CD8-positive, alpha-beta memory T cell (primary cell): ENCODE data around the gene RPS3. TPM values are rescaled to one million over a fixed set of nuclear protein-coding genes. Genes with fewer than 3 reads are reported as not detected.
A peak's percentile ranks its signal among the peaks of the same experiment; 100 is the strongest.
"Not testable (repeated sequence)": the region's sequence is repeated elsewhere in the genome, so short reads cannot be mapped to it uniquely, and the experiment has no call there.

Experiments
- CTCF ChIA-PET: fragments of 350-600 bp; sonication (Branson Sonifier 250); formaldehyde crosslinking; loops from one replicate; lab custom pipeline; 2021; ENCODE audit warnings: antibody characterized with exemption; lab: Charles Lee
- POLR2A ChIA-PET: fragments of 350-600 bp; sonication (Branson Sonifier 250); formaldehyde crosslinking; loops from one replicate; lab custom pipeline; 2021; ENCODE audit warnings: antibody characterized with exemption; lab: Charles Lee
- DNase-seq, 5 donors: peaks; one replicate each; pipeline versions ENCODE4 v3.0.0 to v3.0.0-alpha.2; 2020 to 2022; ENCODE audit warnings: mixed read lengths in 1 of 5
- H3K27ac ChIP-seq: one replicate; pipeline ENCODE4 v1.7.0; 2013; ENCODE audit warnings: low read depth, mild to moderate bottlenecking, low read length, moderate library complexity
- H3K27me3 ChIP-seq: 2 replicates; pipeline ENCODE4 v1.7.0; 2013; ENCODE audit warnings: low read length, mild to moderate bottlenecking; ENCODE audit not compliant: insufficient read depth, poor library complexity, severe bottlenecking
- H3K36me3 ChIP-seq: 2 replicates; pipeline ENCODE4 v1.7.0; 2013; ENCODE audit warnings: mild to moderate bottlenecking, low read length, moderate library complexity; ENCODE audit not compliant: insufficient read depth
- H3K4me1 ChIP-seq: 2 replicates; pipeline ENCODE4 v1.7.0; 2013; ENCODE audit warnings: mild to moderate bottlenecking, low read length, moderate library complexity; ENCODE audit not compliant: insufficient read depth
- H3K4me3 ChIP-seq: 2 replicates; pipeline ENCODE4 v1.7.0; 2013; ENCODE audit warnings: mild to moderate bottlenecking, low read length
- H3K9me3 ChIP-seq: 2 replicates; pipeline ENCODE4 v1.7.0; 2013; ENCODE audit warnings: mild to moderate bottlenecking, low read length
- H3K27ac Mint-ChIP-seq, 8 donors: one replicate each; pipeline ENCODE4 v1.8.0; 2020 to 2021; ENCODE audit warnings: mixed read lengths in 8 of 8, mild to moderate bottlenecking in 6 of 8, inconsistent platforms in 3 of 8, moderate library complexity in 3 of 8
- H3K27me3 Mint-ChIP-seq, 2 donors: one replicate each; pipeline ENCODE4 v1.8.0; 2020 to 2021; ENCODE audit warnings: mixed read lengths in 2 of 2, mild to moderate bottlenecking in 1 of 2, moderate library complexity in 1 of 2
- H3K36me3 Mint-ChIP-seq, 3 donors: one replicate each; pipeline ENCODE4 v1.8.0; 2020 to 2021; ENCODE audit warnings: mixed read lengths in 3 of 3, inconsistent platforms in 1 of 3, mild to moderate bottlenecking in 1 of 3
- H3K4me1 Mint-ChIP-seq, 3 donors: one replicate each; pipeline ENCODE4 v1.8.0; 2020 to 2021; ENCODE audit warnings: mixed read lengths in 3 of 3, inconsistent platforms in 1 of 3, mild to moderate bottlenecking in 1 of 3
- H3K4me3 Mint-ChIP-seq, 7 donors: one replicate each; pipeline ENCODE4 v1.8.0; 2020 to 2021; ENCODE audit warnings: mixed read lengths in 7 of 7, mild to moderate bottlenecking in 6 of 7, moderate library complexity in 4 of 7, inconsistent platforms in 2 of 7
- H3K9me3 Mint-ChIP-seq, 5 donors: one replicate each; pipeline ENCODE4 v1.8.0; 2020 to 2022; ENCODE audit warnings: mixed read lengths in 5 of 5, mild to moderate bottlenecking in 3 of 5, moderate library complexity in 2 of 5, inconsistent platforms in 1 of 5
- polyA plus RNA-seq: library from polyadenylated mRNA; unstranded; fragments of 300-500 nt; fragmentation: Illumina TruSeq; gene quantifications from one replicate; pipeline ENCODE4 v1.2.3, GENCODE V29; 2021
- total RNA-seq, 2 experiments: library from RNA; stranded (reverse); gene quantifications; one replicate each; pipeline ENCODE4 v1.2.3, GENCODE V29; 2021

RPS3 gene
- total and polyA plus RNA-seq, 3 experiments from 2014 or later: 3,916 to 4,910 (median 3,935) TPM

DNA sequence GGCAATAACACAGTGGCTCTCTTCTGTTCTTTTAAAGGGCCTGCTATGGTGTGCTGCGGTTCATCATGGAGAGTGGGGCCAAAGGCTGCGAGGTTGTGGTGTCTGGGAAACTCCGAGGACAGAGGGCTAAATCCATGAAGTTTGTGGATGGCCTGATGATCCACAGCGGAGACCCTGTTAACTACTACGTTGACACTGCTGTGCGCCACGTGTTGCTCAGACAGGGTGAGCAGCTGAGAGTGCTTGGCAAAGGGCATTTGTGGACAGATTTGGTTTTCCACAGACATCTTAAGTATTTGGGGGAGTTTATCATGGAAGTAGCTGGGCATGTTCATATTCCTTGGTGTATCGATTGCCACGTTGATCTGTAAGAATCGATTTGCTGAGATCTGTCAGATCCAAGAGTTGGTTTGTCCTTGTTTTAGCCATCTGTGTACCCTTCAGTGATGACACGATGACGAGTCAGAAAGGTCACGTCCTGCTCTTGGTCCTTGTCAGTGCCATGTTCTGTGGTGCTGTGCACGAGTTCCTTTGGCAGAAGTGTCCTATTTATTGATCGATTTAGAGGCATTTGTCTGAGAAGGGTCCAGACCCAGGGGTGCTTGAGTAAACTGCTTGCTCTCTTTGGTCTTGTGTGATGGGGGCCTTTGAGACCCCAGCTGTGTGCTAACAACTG lies 4.8 kb downstream of the RPS3 start:
- no peaks in the 10 kb centered on the region for H3K9me3 ChIP-seq
- Mint-ChIP-seq H3K4me1 (peaks cover 59 to 75% (median 65%) of the 10 kb centered on the region in 3 donors), H3K4me3 (peak overlapping the region in 3 of 7 donors; percentile 16 to 25 (median 22)), H3K27ac (peak overlapping the region in 4 of 8 donors; percentile 60 to 97 (median 84)), H3K36me3 (peaks cover 8 to 86% (median 31%) of the 10 kb centered on the region in 3 donors), H3K27me3 (no peaks in the 10 kb centered on the region), H3K9me3 (no peaks in the 10 kb centered on the region)
- no peak overlapping the region for H3K27ac ChIP-seq
- H3K27me3 ChIP-seq: no peaks in the 10 kb centered on the region
- no peak for DNase-seq
- no peak overlapping the region for H3K4me3 ChIP-seq
- peaks cover 60% of the 10 kb centered on the region for H3K36me3 ChIP-seq
- POLR2A ChIA-PET: no interaction called here
- H3K4me1 ChIP-seq: peaks cover 25% of the 10 kb centered on the region
- CTCF ChIA-PET: interaction anchor here (1.1 to 1.4 kb wide), 5 partner anchors 9 to 128 kb away, joined by 3 to 5 read pairs (median 4); no protein-coding TSS in a partner anchor

DNA sequence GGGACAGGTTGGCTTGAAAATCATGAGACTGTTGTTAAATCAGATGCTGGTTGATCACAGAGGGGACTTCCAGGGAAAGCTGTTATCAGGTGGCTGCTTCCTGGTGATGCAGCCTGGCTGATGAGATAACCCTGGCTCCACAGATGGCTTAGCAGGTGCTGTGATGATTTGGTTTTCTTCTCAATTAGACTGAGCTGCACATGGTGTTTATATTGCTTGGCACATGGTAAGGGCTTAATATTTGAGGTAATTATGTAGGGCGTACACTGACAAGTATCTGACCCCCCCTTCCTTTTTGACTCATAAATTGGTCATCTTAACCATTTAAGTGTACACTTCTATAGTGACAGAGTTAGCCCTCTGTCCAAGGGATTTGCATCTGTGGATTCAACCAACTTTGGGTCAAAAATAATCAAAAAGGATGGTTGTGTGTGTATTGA lies 7.0 kb downstream of the RPS3 start:
- ChIA-PET CTCF (interaction anchor here (0.7 to 2.6 kb wide), 2 partner anchors 23 to 126 kb away, joined by 3 to 12 read pairs; no protein-coding TSS in a partner anchor), POLR2A (no interaction called here)
- Mint-ChIP-seq H3K4me1 (peaks cover 43 to 60% (median 46%) of the 10 kb centered on the region in 3 donors), H3K9me3 (no peaks in the 10 kb centered on the region), H3K4me3 (no peak overlapping the region), H3K36me3 (peaks cover 8 to 72% (median 27%) of the 10 kb centered on the region in 3 donors), H3K27ac (peak overlapping the region in 6 of 8 donors; percentile 15 to 40 (median 30)), H3K27me3 (no peaks in the 10 kb centered on the region)
- peaks cover 57% of the 10 kb centered on the region for H3K36me3 ChIP-seq
- H3K27ac ChIP-seq: no peak overlapping the region
- DNase-seq: no peak
- H3K27me3 ChIP-seq: no peaks in the 10 kb centered on the region
- H3K4me1 ChIP-seq: peaks cover 20% of the 10 kb centered on the region
- H3K9me3 ChIP-seq: no peaks in the 10 kb centered on the region
- H3K4me3 ChIP-seq: no peak overlapping the region

DNA sequence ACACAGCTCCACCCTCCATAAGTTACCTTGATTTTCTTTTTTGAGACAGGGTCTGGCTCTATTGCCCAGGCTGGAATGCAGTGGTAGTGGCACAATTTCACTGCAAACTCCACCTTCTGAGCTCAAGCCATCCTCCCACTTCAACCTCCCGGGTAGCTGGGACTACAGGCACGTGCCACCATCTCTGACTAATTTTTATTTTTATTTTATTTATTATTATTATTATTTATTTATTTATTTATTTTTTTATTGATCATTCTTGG lies 9.6 kb downstream of the RPS3 start:
- Mint-ChIP-seq H3K36me3 (peaks cover 2 to 67% (median 20%) of the 10 kb centered on the region in 3 donors), H3K4me1 (peaks cover 20 to 35% (median 28%) of the 10 kb centered on the region in 3 donors)
- H3K36me3 ChIP-seq: peaks cover 42% of the 10 kb centered on the region

DNA sequence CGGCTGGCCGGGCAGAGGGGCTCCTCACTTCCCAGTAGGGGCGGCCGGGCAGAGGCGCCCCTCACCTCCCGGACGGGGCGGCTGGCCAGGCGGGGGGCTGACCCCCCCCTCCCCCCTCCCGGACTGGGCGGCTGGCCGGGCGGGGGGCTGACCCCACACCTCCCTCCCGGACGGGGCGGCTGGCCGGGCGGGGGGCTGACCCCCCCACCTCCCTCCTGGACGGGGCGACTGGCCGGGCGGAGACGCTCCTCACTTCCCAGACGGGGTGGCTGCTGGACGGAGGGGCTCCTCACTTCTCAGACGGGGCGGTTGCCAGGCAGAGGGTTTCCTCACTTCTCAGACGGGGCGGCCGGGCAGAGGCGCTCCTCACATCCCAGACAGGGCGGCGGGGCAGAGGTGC lies 10.7 kb downstream of the RPS3 start:
- H3K4me3 ChIP-seq, H3K4me1 ChIP-seq, POLR2A ChIA-PET, H3K9me3 Mint-ChIP-seq, H3K27ac Mint-ChIP-seq, H3K27ac ChIP-seq, H3K9me3 ChIP-seq, H3K27me3 Mint-ChIP-seq, H3K4me3 Mint-ChIP-seq, DNase-seq, H3K27me3 ChIP-seq, CTCF ChIA-PET: not testable (repeated sequence)
- H3K36me3 ChIP-seq: peaks cover 34% of the 10 kb centered on the region
- Mint-ChIP-seq H3K4me1 (peaks cover 13 to 25% (median 21%) of the 10 kb centered on the region in 3 donors), H3K36me3 (peaks cover 0 to 64% (median 12%) of the 10 kb centered on the region in 3 donors)

More for the DNA sequence above, 9.6 kb downstream of the RPS3 start:
- H3K4me3 Mint-ChIP-seq: no peak overlapping the region
- Histone ChIP-seq H3K27me3 (no peaks in the 10 kb centered on the region), H3K4me1 (no peaks in the 10 kb centered on the region), H3K4me3 (no peak overlapping the region), H3K27ac (no peak overlapping the region), H3K9me3 (no peaks in the 10 kb centered on the region)
- ChIA-PET CTCF (interaction anchor here (1.1 to 2.8 kb wide), 7 partner anchors 9 to 121 kb away, joined by 3 to 13 read pairs (median 11); partner anchors contain the start of gene RPS3), POLR2A (no interaction called here)
- DNase-seq: no peak
- no peaks in the 10 kb centered on the region for H3K9me3 Mint-ChIP-seq
- no peaks in the 10 kb centered on the region for H3K27me3 Mint-ChIP-seq
- H3K27ac Mint-ChIP-seq: peak overlapping the region in 1 of 8 donors; percentile 43

DNA sequence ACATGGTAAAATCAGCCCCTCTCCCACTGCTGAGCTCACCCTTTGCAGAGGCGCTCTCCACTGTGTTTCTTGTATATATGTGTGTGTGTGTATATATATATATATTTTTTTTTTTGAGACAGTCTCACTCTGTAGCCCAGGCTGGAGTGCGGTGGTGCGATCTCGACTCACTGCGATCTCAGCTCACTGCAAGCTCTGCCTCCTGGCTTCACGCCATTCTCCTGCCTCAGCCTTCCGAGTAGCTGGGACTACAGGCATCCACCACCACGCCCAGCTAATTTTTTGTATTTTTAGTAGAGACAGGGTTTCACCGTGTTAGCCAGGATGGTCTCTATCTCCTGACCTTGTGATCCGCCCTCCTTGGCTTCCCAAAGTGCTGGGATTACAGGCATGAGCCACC lies 13.8 kb downstream of the RPS3 start:
- H3K27me3 ChIP-seq, H3K27ac ChIP-seq, H3K4me3 Mint-ChIP-seq, H3K9me3 ChIP-seq, H3K9me3 Mint-ChIP-seq, DNase-seq, H3K27me3 Mint-ChIP-seq, H3K4me3 ChIP-seq, H3K4me1 Mint-ChIP-seq, H3K4me1 ChIP-seq, POLR2A ChIA-PET, H3K27ac Mint-ChIP-seq: not testable (repeated sequence)
- peaks cover 0 to 52% (median 7%) of the 10 kb centered on the region in 3 donors for H3K36me3 Mint-ChIP-seq
- CTCF ChIA-PET: interaction anchor here (1.0 to 1.6 kb wide), 5 partner anchors 10 to 116 kb away, joined by 3 to 5 read pairs (median 3); no protein-coding TSS in a partner anchor
- H3K36me3 ChIP-seq: peaks cover 13% of the 10 kb centered on the region

DNA sequence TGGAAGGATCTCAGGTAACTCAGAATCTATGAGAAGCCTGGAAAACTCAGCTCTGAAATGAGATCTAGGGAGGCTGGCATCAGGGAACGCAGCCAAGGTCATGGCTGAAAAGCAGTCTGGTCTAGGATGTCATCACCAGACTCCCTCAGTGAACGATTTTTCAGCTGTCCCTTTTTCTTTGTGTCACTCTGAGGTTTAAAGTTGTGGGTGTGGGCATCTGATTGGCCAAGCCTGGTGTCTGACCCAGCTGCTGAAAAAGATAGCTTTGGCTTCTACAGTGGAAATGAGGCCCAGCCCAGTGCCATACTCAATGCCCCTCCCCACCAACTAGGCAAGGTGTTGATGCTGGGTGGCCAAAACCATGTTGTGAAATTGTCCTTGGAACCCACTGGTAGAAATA lies 14.5 kb downstream of the RPS3 start:
- H3K27ac Mint-ChIP-seq: no peak overlapping the region
- Histone ChIP-seq H3K27ac (no peak overlapping the region), H3K4me3 (no peak overlapping the region), H3K36me3 (peaks cover 13% of the 10 kb centered on the region), H3K9me3 (no peaks in the 10 kb centered on the region), H3K27me3 (no peaks in the 10 kb centered on the region), H3K4me1 (no peaks in the 10 kb centered on the region)
- no peaks in the 10 kb centered on the region for H3K9me3 Mint-ChIP-seq
- POLR2A ChIA-PET: no interaction called here
- peaks cover 0 to 48% (median 7%) of the 10 kb centered on the region in 3 donors for H3K36me3 Mint-ChIP-seq
- no peak for DNase-seq
- CTCF ChIA-PET: interaction anchor here (1.0 to 1.7 kb wide), 6 partner anchors 11 to 115 kb away, joined by 3 to 5 read pairs (median 3); no protein-coding TSS in a partner anchor
- no peak overlapping the region for H3K4me3 Mint-ChIP-seq
- peaks cover 0 to 8% (median 2%) of the 10 kb centered on the region in 3 donors for H3K4me1 Mint-ChIP-seq
- no peaks in the 10 kb centered on the region for H3K27me3 Mint-ChIP-seq

DNA sequence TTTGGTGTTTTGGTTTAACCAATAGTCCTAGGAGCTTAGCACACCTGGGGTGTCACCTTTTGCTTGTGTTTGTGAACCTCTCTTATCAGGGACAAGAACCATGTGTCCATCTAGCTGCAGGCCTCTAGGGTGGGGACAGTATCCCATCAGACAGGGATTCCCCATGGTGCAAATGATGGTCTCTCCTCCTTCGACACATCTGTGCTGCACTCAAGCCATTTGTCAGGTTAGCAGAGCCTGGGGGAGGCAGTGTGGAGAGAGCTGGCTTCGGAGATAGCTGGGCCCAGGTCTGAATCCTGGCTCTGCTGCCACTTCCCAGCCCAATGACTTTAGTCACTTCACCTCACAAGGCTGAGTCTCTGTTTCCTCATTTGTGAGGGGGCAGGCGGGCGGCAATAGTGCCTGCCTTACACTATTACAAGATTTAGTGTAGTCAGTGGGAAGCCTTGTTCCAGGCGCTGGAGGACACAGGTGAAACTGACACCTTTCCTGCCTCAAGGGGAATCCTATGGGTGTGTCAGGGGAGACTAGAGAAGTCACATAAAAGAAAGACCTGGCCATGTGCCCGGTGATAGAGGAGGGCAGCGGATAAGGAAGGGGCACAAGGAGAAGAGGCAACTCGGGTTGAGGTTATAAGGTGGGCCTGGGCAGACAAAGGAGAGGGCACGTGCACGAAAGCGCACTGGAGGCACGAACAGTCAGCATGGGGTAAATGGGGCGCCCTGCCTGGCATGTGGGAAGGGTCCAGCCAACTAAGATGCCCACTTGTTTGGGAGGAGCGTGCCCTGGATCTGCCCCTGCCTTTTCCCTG lies 21.1 kb downstream of the RPS3 start:
- ChIA-PET CTCF (no interaction called here), POLR2A (no interaction called here)
- no peaks in the 10 kb centered on the region for H3K4me1 Mint-ChIP-seq

More for the DNA sequence above, 21.1 kb downstream of the RPS3 start:
- H3K4me1 ChIP-seq: no peaks in the 10 kb centered on the region
- Mint-ChIP-seq H3K27me3 (no peaks in the 10 kb centered on the region), H3K9me3 (no peaks in the 10 kb centered on the region), H3K36me3 (peaks cover 0 to 35% (median 0%) of the 10 kb centered on the region in 3 donors), H3K4me3 (no peak overlapping the region), H3K27ac (peak overlapping the region in 2 of 8 donors; percentile 43 to 51)
- no peak overlapping the region for H3K27ac ChIP-seq
- no peaks in the 10 kb centered on the region for H3K9me3 ChIP-seq
- peaks cover 8% of the 10 kb centered on the region for H3K36me3 ChIP-seq
- H3K4me3 ChIP-seq: no peak overlapping the region
- DNase-seq: no peak
- no peaks in the 10 kb centered on the region for H3K27me3 ChIP-seq
